ENCODE measurements around the gene GUCY1A2. TPM values are rescaled to one million over a fixed set of nuclear protein-coding genes. Genes with fewer than 3 reads are reported as not detected.

Gene GUCY1A2
- total RNA-seq, 6 donors from 2014 or later: 4.2 to 22.9 (median 9.2) TPM

DNA sequence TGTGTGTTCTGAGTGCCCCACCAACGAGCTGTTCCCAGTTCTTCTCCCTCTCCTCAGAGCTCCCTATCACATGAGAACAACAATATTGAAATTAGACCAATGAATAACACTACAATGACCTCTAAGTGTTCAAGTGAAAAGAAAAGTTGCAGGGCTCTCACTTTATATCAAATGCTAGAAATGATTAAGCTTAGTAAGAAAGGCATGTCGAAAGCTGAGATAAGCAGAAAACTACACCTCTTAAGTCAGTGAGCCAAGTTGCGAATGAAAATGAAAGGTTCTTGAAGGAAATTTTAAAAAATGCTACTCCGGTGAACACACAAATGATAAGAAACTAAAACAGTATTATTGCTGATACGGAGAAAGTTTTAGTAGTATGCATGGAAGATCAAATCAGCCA, 199.8 kb downstream of the GUCY1A2 start:
- Histone ChIP-seq H3K36me3 (no peaks in the 10 kb centered on the region), H3K4me3 (no peak overlapping the region), H3K27ac (no peak overlapping the region), H3K4me1 (no peaks in the 10 kb centered on the region), H3K27me3 (no peaks in the 10 kb centered on the region), H3K9me3 (no peaks in the 10 kb centered on the region)
- DNase-seq (no peak), ATAC-seq (ENCODE audit: low FRiP score in 2 of 2) (no peak)
- 56 to 61% methylated on average over 5 of the region's 5 CpGs for WGBS, 2 donors
- no peak for TF ChIP-seq POLR2A (IDR thresholded peaks at IDR 0.05)
- TF ChIP-seq POLR2AphosphoS5 (IDR thresholded peaks at IDR 0.05): no peak
- TF ChIP-seq, protein P1, sequence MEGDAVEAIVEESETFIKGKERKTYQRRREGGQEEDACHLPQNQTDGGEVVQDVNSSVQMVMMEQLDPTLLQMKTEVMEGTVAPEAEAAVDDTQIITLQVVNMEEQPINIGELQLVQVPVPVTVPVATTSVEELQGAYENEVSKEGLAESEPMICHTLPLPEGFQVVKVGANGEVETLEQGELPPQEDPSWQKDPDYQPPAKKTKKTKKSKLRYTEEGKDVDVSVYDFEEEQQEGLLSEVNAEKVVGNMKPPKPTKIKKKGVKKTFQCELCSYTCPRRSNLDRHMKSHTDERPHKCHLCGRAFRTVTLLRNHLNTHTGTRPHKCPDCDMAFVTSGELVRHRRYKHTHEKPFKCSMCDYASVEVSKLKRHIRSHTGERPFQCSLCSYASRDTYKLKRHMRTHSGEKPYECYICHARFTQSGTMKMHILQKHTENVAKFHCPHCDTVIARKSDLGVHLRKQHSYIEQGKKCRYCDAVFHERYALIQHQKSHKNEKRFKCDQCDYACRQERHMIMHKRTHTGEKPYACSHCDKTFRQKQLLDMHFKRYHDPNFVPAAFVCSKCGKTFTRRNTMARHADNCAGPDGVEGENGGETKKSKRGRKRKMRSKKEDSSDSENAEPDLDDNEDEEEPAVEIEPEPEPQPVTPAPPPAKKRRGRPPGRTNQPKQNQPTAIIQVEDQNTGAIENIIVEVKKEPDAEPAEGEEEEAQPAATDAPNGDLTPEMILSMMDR (IDR thresholded peaks at IDR 0.05): no peak
- no peak for TF ChIP-seq EP300 (IDR thresholded peaks at IDR 0.05)

GRCh38 chr11:106815209-106815608, 203.1 kb downstream of the GUCY1A2 start:
- no peak overlapping the region for H3K27ac ChIP-seq
- no peaks in the 10 kb centered on the region for H3K4me1 ChIP-seq
- H3K4me3 ChIP-seq: no peak overlapping the region
- no peak for ATAC-seq (ENCODE audit: low FRiP score in 2 of 2)
- TF ChIP-seq POLR2AphosphoS5 (IDR thresholded peaks at IDR 0.05) (no peak), POLR2A (IDR thresholded peaks at IDR 0.05) (no peak), EP300 (IDR thresholded peaks at IDR 0.05) (no peak)
- TF ChIP-seq, protein P1 (IDR thresholded peaks at IDR 0.05): no peak
- no peaks in the 10 kb centered on the region for H3K27me3 ChIP-seq
- H3K9me3 ChIP-seq: no peaks in the 10 kb centered on the region
- DNase-seq: no peak
- no peaks in the 10 kb centered on the region for H3K36me3 ChIP-seq

DNA sequence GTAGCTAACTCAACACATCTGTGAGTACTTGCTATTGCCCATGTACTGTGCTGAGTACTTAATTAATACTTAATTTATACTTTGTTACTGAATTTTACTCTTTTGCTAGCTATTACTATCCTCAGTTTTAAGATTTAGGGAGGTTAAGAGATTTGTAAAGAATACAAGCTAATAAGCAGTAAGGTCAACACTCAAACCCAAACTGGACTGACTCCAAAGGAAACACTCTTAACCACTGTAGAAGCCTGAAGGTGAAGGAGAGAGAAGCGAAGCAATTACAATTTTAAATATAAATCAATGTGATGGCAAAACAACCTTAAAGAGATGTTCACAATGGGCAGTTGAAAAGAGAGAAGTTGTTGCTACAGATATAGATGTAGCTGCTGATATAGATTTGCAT, 204.5 kb downstream of the GUCY1A2 start:
- Histone ChIP-seq H3K36me3 (no peaks in the 10 kb centered on the region), H3K4me3 (no peak overlapping the region), H3K4me1 (no peaks in the 10 kb centered on the region), H3K27me3 (no peaks in the 10 kb centered on the region), H3K27ac (no peak overlapping the region), H3K9me3 (no peaks in the 10 kb centered on the region)
- 60 to 67% methylated on average over 1 of the region's 1 CpG for WGBS, 2 donors
- ATAC-seq (ENCODE audit: low FRiP score in 2 of 2): no peak
- TF ChIP-seq EP300 (IDR thresholded peaks at IDR 0.05) (no peak), POLR2AphosphoS5 (IDR thresholded peaks at IDR 0.05) (no peak), POLR2A (IDR thresholded peaks at IDR 0.05) (no peak)
- TF ChIP-seq, protein P1 (IDR thresholded peaks at IDR 0.05): no peak
- no peak for DNase-seq

DNA sequence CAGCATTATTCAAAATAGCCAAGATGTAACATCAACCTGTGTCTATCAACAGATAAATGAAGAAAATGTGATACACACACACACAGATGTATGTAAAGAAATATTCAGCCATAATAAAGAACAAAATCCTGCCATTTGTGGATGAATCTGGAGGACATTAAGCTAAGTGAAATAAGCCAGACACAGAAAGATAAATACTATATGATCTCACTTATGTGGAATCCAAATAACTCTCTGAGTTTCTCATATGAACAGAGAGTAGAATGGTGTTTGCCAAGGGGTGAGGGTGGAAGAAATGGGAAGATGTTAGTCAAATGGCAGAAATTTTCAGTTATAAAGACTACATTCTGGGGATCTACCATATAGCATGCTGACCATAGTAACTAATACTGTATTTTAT, 224.2 kb downstream of the GUCY1A2 start:
- TF ChIP-seq POLR2AphosphoS5 (IDR thresholded peaks at IDR 0.05): no peak
- TF ChIP-seq, protein P1 (IDR thresholded peaks at IDR 0.05): no peak
- no peak for TF ChIP-seq POLR2A (IDR thresholded peaks at IDR 0.05)
- TF ChIP-seq EP300 (IDR thresholded peaks at IDR 0.05): no peak
- ATAC-seq (ENCODE audit: low FRiP score in 2 of 2): no peak
- DNase-seq: no peak
- Histone ChIP-seq H3K4me1 (no peaks in the 10 kb centered on the region), H3K9me3 (no peaks in the 10 kb centered on the region), H3K4me3 (no peak overlapping the region), H3K27me3 (no peaks in the 10 kb centered on the region), H3K36me3 (no peaks in the 10 kb centered on the region), H3K27ac (no peak overlapping the region)

- WGBS, 2 donors: 88 to 92% methylated on average over 3 of the region's 3 CpGs
- DNase-seq (no peak), ATAC-seq (ENCODE audit: low FRiP score in 2 of 2) (no peak)
- no peak overlapping the region for H3K4me3 ChIP-seq
- H3K27me3 ChIP-seq: no peaks in the 10 kb centered on the region
- no peak overlapping the region for H3K27ac ChIP-seq
- no peaks in the 10 kb centered on the region for H3K36me3 ChIP-seq
- TF ChIP-seq, protein P1 (IDR thresholded peaks at IDR 0.05): no peak
- TF ChIP-seq POLR2AphosphoS5 (IDR thresholded peaks at IDR 0.05) (no peak), EP300 (IDR thresholded peaks at IDR 0.05) (no peak), POLR2A (IDR thresholded peaks at IDR 0.05) (no peak)
- H3K9me3 ChIP-seq: no peaks in the 10 kb centered on the region
- no peaks in the 10 kb centered on the region for H3K4me1 ChIP-seq
Observed at GRCh38 chr11:106789406-106789805, 228.9 kb downstream of the GUCY1A2 start.

Data from upper lobe of left lung (tissue), 6 donors.